Cardiac fibroblast (primary cell): ENCODE results near the gene DDX28.

Experiments used
- DNase-seq, 2 donors: peaks; one replicate each; pipeline versions ENCODE4 v3.0.0 to v3.0.0-alpha.2; 2010; ENCODE audit warnings: low read depth in 2 of 2
- H3K4me3 ChIP-seq, 2 donors: replicated peaks in 1 of 2; 1 replicate in 1 of 2; 2 replicates in 1 of 2; pipeline ENCODE4 v1.5.1; 2011; ENCODE audit warnings: low read depth in 2 of 2, low read length in 2 of 2, mild to moderate bottlenecking in 2 of 2, moderate library complexity in 1 of 2
- TF ChIP-seq, protein P1 (sequence below): IDR thresholded peaks from one replicate; pipeline ENCODE4 v1.5.1; 2011; ENCODE audit warnings: low read depth, mild to moderate bottlenecking, low read length, inconsistent platforms

The DDX28 gene

DNA sequence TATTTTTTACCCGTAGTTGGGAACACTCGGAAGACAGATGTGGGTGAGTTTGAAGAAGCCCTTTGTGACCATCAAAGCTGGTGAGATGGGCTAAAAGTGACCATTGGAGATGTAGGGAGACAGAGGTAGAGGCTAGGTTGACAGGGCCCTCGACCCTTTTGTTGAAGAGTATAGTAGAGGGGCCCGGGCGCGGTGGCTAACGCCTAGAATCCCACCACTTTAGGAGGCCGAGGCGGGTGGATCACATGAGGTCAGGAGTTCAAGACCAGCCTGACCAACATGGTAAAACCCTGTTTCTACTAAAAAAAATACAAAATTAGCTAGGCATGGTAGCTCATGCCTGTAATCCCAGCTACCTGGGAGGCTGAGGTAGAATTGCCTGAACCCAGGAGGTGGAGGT, 45.9 kb upstream of the DDX28 start:
- TF ChIP-seq, protein P1, sequence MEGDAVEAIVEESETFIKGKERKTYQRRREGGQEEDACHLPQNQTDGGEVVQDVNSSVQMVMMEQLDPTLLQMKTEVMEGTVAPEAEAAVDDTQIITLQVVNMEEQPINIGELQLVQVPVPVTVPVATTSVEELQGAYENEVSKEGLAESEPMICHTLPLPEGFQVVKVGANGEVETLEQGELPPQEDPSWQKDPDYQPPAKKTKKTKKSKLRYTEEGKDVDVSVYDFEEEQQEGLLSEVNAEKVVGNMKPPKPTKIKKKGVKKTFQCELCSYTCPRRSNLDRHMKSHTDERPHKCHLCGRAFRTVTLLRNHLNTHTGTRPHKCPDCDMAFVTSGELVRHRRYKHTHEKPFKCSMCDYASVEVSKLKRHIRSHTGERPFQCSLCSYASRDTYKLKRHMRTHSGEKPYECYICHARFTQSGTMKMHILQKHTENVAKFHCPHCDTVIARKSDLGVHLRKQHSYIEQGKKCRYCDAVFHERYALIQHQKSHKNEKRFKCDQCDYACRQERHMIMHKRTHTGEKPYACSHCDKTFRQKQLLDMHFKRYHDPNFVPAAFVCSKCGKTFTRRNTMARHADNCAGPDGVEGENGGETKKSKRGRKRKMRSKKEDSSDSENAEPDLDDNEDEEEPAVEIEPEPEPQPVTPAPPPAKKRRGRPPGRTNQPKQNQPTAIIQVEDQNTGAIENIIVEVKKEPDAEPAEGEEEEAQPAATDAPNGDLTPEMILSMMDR: no peak
- no peak overlapping the region for H3K4me3 ChIP-seq
- DNase-seq: no peak

DNA sequence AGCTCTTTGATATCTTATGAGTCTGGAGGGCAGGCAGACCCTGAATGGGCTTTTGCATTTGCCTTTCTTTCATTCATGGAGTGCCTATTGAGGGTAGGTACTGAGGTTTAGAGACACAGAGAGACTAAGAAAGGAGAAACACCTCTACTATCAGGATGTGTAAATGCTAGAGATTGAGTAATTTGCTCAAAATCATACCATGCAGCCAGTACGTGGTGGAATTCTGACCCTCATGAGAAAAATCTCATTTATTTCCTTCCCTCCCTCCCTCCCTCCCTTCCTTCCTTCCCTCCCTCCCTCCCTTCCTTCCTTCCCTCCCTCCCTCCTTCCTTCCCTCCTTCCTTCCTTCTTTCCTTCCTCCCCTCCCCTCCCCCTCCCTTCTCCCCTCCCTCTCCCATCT, 43.7 kb upstream of the DDX28 start:
- no peak overlapping the region for H3K4me3 ChIP-seq
- DNase-seq: no peak
- TF ChIP-seq, protein P1: no peak

DNA sequence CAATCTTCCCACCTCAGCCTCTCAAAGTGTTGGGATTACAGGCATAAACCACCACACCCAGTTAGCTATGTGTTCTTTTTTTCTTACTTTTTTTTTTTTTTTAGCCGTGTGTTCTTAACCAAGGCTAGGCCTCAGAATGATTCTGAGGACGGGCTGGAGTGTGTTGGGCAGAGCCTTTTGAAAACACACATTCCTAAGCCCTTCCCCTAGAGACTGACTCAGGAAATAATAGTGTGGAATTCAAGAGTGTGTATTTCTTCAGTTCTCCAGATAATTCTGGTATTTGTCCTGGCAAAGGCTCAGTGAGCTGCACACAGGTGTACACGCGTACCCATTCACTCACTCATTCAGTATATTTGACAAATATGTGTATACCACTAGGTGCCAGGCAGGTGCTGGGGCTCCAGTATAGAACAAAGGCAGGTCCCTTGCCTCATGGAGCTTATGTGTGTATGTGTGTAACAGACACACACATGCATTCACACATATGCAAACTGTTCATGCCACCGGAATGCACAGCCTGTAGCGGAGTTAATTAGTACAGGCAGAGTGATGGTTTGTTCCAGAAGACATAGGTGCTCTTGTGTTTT, 42.8 kb upstream of the DDX28 start:
- H3K4me3 ChIP-seq: no peak overlapping the region
- TF ChIP-seq, protein P1: no peak
- peak; percentile 94 to 95 for DNase-seq

DNA sequence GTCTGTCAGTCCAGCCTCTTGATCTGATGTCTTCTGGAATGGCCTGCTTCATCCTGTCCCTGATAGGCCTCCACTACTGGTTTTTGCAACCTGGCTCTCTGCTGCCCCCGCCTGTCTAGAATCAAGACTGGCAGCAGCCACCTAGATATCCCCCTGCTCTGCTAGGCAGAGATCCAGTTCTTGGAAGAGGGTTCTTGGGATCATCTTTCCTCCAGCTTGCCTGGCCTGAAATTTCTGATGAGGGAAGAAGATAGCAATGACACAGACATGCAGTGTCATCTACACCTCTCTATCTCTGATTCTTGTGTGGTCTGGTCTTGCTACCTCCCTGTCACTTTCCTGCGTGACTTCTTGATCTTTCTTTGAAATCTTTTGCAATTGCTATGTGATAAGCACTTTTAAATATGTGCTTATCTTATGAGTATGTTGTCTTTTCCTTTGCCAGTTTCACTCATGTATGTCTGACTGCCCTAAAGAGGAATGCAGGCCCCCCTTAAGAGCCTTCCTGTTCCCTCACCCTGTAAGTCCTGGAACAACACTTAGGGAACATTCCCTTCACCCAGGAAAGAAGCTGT, 41.8 kb upstream of the DDX28 start:
- TF ChIP-seq, protein P1: peak; percentile 87

DNA sequence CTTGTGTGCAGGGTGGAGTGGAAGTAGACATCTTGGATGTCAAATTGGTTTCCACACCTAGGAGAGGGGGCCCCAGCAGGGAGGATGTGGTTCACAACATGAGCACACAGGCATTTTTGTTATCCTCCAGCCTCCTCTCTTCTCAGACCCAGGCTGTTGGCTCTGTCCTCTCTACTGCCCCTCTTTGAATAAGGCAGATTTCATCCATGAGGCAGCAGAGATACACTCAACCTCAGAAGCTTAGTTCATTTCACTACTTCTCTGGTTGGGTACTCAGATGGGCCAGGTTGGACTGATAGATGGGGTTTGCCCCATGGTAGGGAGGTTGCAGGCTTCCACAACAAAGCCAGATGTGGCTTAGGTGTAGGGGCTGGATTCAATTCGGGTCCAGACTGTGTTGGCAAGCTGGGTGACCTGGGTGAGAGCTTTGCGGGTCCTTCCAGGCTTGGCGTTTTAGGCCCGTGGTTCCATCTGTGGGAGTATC, 39.9 kb upstream of the DDX28 start:
- DNase-seq: no peak
- TF ChIP-seq, protein P1: no peak
- no peak overlapping the region for H3K4me3 ChIP-seq

More for the DNA sequence above, 41.8 kb upstream of the DDX28 start:
- H3K4me3 ChIP-seq: no peak overlapping the region
- DNase-seq: peak; percentile 86 to 88

DNA sequence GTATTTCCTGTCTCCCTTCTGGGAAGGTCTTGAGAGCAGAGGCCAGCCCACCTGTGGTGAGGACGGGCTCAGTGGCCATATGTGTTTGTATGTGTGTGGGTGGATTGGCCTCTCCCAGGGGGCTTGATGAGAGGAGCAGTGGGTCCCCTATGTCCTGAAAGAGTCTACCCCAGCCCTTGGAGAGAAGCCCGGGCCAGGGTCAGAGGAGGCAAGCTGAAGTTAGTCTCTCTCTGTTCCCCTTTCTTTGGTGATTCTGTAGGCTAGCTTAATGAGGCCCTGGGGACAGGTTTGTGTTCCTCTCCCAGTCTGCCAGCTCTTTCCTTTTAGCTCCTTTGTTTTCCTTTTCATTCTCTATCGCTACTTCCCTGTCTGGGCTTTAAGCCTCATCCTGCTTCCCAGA, 38.4 kb upstream of the DDX28 start:
- no peak for DNase-seq
- TF ChIP-seq, protein P1: no peak
- no peak overlapping the region for H3K4me3 ChIP-seq
